Calu3 (cell line): ENCODE data around the gene TERB1. TPM values are rescaled to one million over a fixed set of nuclear protein-coding genes. Genes with fewer than 3 reads are reported as not detected.

Source experiments
- BruUV-seq: library from RNA; stranded (reverse); fragments of 400-500 nt; replicated peaks from 2 replicates; lab custom pipeline; 2021; lab: Mats Ljungman, UMichigan
- CTCF ChIA-PET: fragments of 300-600 bp; sonication (Branson Sonifier 250); formaldehyde crosslinking; loops from one replicate; lab custom pipeline; 2022; ENCODE audit warnings: antibody characterized with exemption; lab: Charles Lee
- DNase-seq: peaks from one replicate; pipeline ENCODE4 v3.0.0; 2022
- H3K27ac Mint-ChIP-seq: one replicate; pipeline ENCODE4 v1.8.0; 2022; ENCODE audit warnings: mixed read lengths; ENCODE audit not compliant: unreplicated experiment
- H3K27me3 Mint-ChIP-seq: one replicate; pipeline ENCODE4 v1.8.0; 2022; ENCODE audit warnings: mixed read lengths; ENCODE audit not compliant: unreplicated experiment
- H3K36me3 Mint-ChIP-seq: one replicate; pipeline ENCODE4 v1.8.0; 2022; ENCODE audit warnings: mild to moderate bottlenecking, moderate library complexity, mixed read lengths; ENCODE audit not compliant: insufficient read depth, unreplicated experiment
- H3K4me1 Mint-ChIP-seq: one replicate; pipeline ENCODE4 v1.8.0; 2022; ENCODE audit warnings: mild to moderate bottlenecking, low read depth, mixed read lengths; ENCODE audit not compliant: unreplicated experiment
- H3K4me3 Mint-ChIP-seq: one replicate; pipeline ENCODE4 v1.8.0; 2022; ENCODE audit warnings: mild to moderate bottlenecking, low read depth, moderate library complexity, mixed read lengths; ENCODE audit not compliant: unreplicated experiment
- H3K9me3 Mint-ChIP-seq: one replicate; pipeline ENCODE4 v1.8.0; 2022; ENCODE audit warnings: low read depth, mixed read lengths; ENCODE audit not compliant: unreplicated experiment
- CTCF ChIP-seq: fragments of 200-600 bp; IDR thresholded peaks from one replicate; pipeline ENCODE4 v1.8.0; 2022; ENCODE audit warnings: antibody characterized with exemption; ENCODE audit not compliant: unreplicated experiment
- intact Hi-C: fragments of 100-400 bp; cut with micrococcal nuclease; formaldehyde crosslinking; loops from one replicate; pipeline ENCODE4 v1.10.0; 2022; ENCODE audit not compliant: unreplicated experiment
- total RNA-seq: library from RNA; stranded (reverse); gene quantifications from 2 replicates; pipeline ENCODE4 v1.2.3, GENCODE V29; 2022

Gene TERB1
- total RNA-seq, 1 experiment from 2014 or later = 0.59 TPM

- BruUV-seq = no TSS peak
- no peaks in the 10 kb centered on the region for H3K27me3 Mint-ChIP-seq
- H3K4me1 Mint-ChIP-seq = peaks cover 39% of the 10 kb centered on the region
- H3K27ac Mint-ChIP-seq = no peak overlapping the region
- intact Hi-C loops = no loop called here
- CTCF ChIA-PET = no interaction called here
- peaks cover 67% of the 10 kb centered on the region for H3K36me3 Mint-ChIP-seq
- DNase-seq = no peak
- no peak for TF ChIP-seq CTCF
- no peaks in the 10 kb centered on the region for H3K9me3 Mint-ChIP-seq
- H3K4me3 Mint-ChIP-seq = no peak overlapping the region
These were observed 55.3 kb downstream of the TERB1 start for GRCh38 chr16:66746048-66746447.

GRCh38 chr16:66741950-66742808 is 59.2 kb downstream of the TERB1 start:
- H3K27ac Mint-ChIP-seq = peak overlapping the region; percentile 89
- BruUV-seq = no TSS peak
- peaks cover 34% of the 10 kb centered on the region for H3K4me1 Mint-ChIP-seq
- H3K9me3 Mint-ChIP-seq = no peaks in the 10 kb centered on the region
- peaks cover 64% of the 10 kb centered on the region for H3K36me3 Mint-ChIP-seq
- H3K4me3 Mint-ChIP-seq = peak overlapping the region; percentile 25
- TF ChIP-seq CTCF = no peak
- CTCF ChIA-PET = interaction anchor here (0.7 to 2.5 kb wide), 9 partner anchors 9 to 1052 kb away, joined by 3 to 20 read pairs (median 6); partner anchors contain the start of genes DYNC1LI2 and NAE1
- intact Hi-C loops = loop anchor here (2.0 kb wide), 1 partner anchor 333 kb away; no protein-coding TSS in a partner anchor
- no peaks in the 10 kb centered on the region for H3K27me3 Mint-ChIP-seq
- DNase-seq = no peak

GRCh38 chr16:66741169-66741900 is 60.0 kb downstream of the TERB1 start:
- peak overlapping the region; percentile 89 for H3K27ac Mint-ChIP-seq
- no peaks in the 10 kb centered on the region for H3K9me3 Mint-ChIP-seq
- intact Hi-C loops = loop anchor here (2.0 kb wide), 1 partner anchor 333 kb away; no protein-coding TSS in a partner anchor
- no peaks in the 10 kb centered on the region for H3K27me3 Mint-ChIP-seq
- no peak for TF ChIP-seq CTCF
- DNase-seq = peak; percentile 92
- H3K4me3 Mint-ChIP-seq = peak overlapping the region; percentile 25
- H3K36me3 Mint-ChIP-seq = peaks cover 57% of the 10 kb centered on the region
- H3K4me1 Mint-ChIP-seq = peaks cover 34% of the 10 kb centered on the region
- CTCF ChIA-PET = interaction anchor here (0.5 to 2.5 kb wide), 16 partner anchors 10 to 1052 kb away, joined by 3 to 20 read pairs (median 5); partner anchors contain the start of genes DYNC1LI2 and NAE1
- BruUV-seq = TSS peak; percentile 14

- Mint-ChIP-seq H3K4me3 (peak overlapping the region; percentile 25), H3K27ac (peak overlapping the region; percentile 89), H3K27me3 (no peaks in the 10 kb centered on the region), H3K36me3 (peaks cover 60% of the 10 kb centered on the region), H3K4me1 (peaks cover 34% of the 10 kb centered on the region), H3K9me3 (no peaks in the 10 kb centered on the region)
- TF ChIP-seq CTCF = no peak
- CTCF ChIA-PET = interaction anchor here (0.5 to 2.5 kb wide), 10 partner anchors 11 to 334 kb away, joined by 3 to 20 read pairs (median 6); partner anchors contain the start of genes DYNC1LI2 and NAE1
- BruUV-seq = no TSS peak
- DNase-seq = peak; percentile 29
- intact Hi-C loops = loop anchor here (2.0 kb wide), 1 partner anchor 332 kb away; no protein-coding TSS in a partner anchor
These were observed 60.9 kb downstream of the TERB1 start for GRCh38 chr16:66740533-66740932.
